Ishikawa (cell line): Measurements from ENCODE around the gene MCF2L2.

Experiments
- CEBPB ChIP-seq: IDR thresholded peaks from 2 replicates; pipeline ENCODE4 v1.6.1; 2012
- CREB1 ChIP-seq: IDR thresholded peaks from 2 replicates; pipeline ENCODE4 v1.6.1; 2012; ENCODE audit warnings: low read depth
- EGR1 ChIP-seq: IDR thresholded peaks from 2 replicates; pipeline ENCODE4 v1.6.1; 2012
- EP300 ChIP-seq: IDR thresholded peaks from 2 replicates; pipeline ENCODE4 v1.6.1; 2012; ENCODE audit warnings: borderline replicate concordance
- MAX ChIP-seq: IDR thresholded peaks from 2 replicates; pipeline ENCODE4 v1.6.1; 2012
- RAD21 ChIP-seq: IDR thresholded peaks from 2 replicates; pipeline ENCODE4 v1.6.1; 2012; ENCODE audit warnings: low read depth
- REST ChIP-seq: IDR thresholded peaks from 2 replicates; pipeline ENCODE4 v1.6.1; 2012; ENCODE audit warnings: low read depth, mild to moderate bottlenecking
- TAF1 ChIP-seq: IDR thresholded peaks from 2 replicates; pipeline ENCODE4 v1.6.1; 2012; ENCODE audit warnings: low read depth, mild to moderate bottlenecking
- TCF12 ChIP-seq: IDR thresholded peaks from 2 replicates; pipeline ENCODE4 v1.6.1; 2012; ENCODE audit warnings: low read depth
- USF1 ChIP-seq: IDR thresholded peaks from 2 replicates; pipeline ENCODE4 v1.6.1; 2012
- ZBTB7A ChIP-seq: IDR thresholded peaks from 2 replicates; pipeline ENCODE4 v1.6.1; 2012; ENCODE audit warnings: low read depth

- no peak for TF ChIP-seq USF1
- no peak for TF ChIP-seq REST
- no peak for TF ChIP-seq EP300
- TF ChIP-seq ZBTB7A, result no peak
- no peak for TF ChIP-seq TAF1
- TF ChIP-seq CEBPB, result no peak
- TF ChIP-seq TCF12, result no peak
- no peak for TF ChIP-seq MAX
- TF ChIP-seq RAD21, result no peak
- no peak for TF ChIP-seq CREB1
- TF ChIP-seq EGR1, result no peak
Measured at GRCh38 chr3:183293966-183294365, 134.5 kb downstream of the MCF2L2 start.
